WTC11 (cell line): ENCODE measurements around the gene MYOZ3. TPM values are rescaled to one million over a fixed set of nuclear protein-coding genes. Genes with fewer than 3 reads are reported as not detected.

ENCODE experiments used
- ATAC-seq: fragments of 200-7000 bp; cut with Tn5 transposase; 2 replicates; pipeline ENCODE4 v1.10.0; 2021; ENCODE audit warnings: mild to moderate bottlenecking, moderate library complexity
- CTCF ChIA-PET: fragments of 300-600 bp; sonication (Branson Sonifier 250); formaldehyde crosslinking; loops from one replicate; lab custom pipeline; 2021; ENCODE audit warnings: antibody characterized with exemption; lab: Charles Lee
- POLR2A ChIA-PET: fragments of 350-600 bp; sonication (Branson Sonifier 250); formaldehyde crosslinking; loops from one replicate; lab custom pipeline; 2021; ENCODE audit warnings: antibody characterized with exemption; lab: Charles Lee
- DNase-seq: peaks from one replicate; pipeline ENCODE4 v3.0.0; 2021; ENCODE audit warnings: low spot score
- H3K27ac Mint-ChIP-seq: 2 replicates; pipeline ENCODE4 v1.8.0; 2021; ENCODE audit warnings: mixed read lengths
- H3K27me3 Mint-ChIP-seq: 2 replicates; pipeline ENCODE4 v1.8.0; 2021; ENCODE audit warnings: low read depth, mild to moderate bottlenecking, moderate library complexity, mixed read lengths
- H3K36me3 Mint-ChIP-seq: 2 replicates; pipeline ENCODE4 v1.8.0; 2021; ENCODE audit warnings: mixed read lengths
- H3K4me1 Mint-ChIP-seq: 2 replicates; pipeline ENCODE4 v1.8.0; 2022; ENCODE audit warnings: mixed read lengths
- H3K4me3 Mint-ChIP-seq: 2 replicates; pipeline ENCODE4 v1.8.0; 2021; ENCODE audit warnings: mild to moderate bottlenecking, moderate library complexity, mixed read lengths
- H3K9me3 Mint-ChIP-seq: 2 replicates; pipeline ENCODE4 v1.8.0; 2021; ENCODE audit warnings: mixed read lengths
- CBFB ChIP-seq: sonication (generic); formaldehyde crosslinking; IDR thresholded peaks from 2 replicates; pipeline ENCODE4 v1.8.1; 2022; ENCODE audit warnings: mild to moderate bottlenecking, low read depth, missing genetic modification reagents
- CREB1 ChIP-seq: sonication (generic); formaldehyde crosslinking; IDR thresholded peaks from 2 replicates; pipeline ENCODE4 v1.8.0; 2023; ENCODE audit warnings: mild to moderate bottlenecking, missing genetic modification reagents
- CREM ChIP-seq: sonication (generic); formaldehyde crosslinking; IDR thresholded peaks from 2 replicates; pipeline ENCODE4 v1.8.1; 2022; ENCODE audit warnings: mild to moderate bottlenecking, missing genetic modification reagents, moderate library complexity
- FOXJ3 ChIP-seq: sonication (generic); formaldehyde crosslinking; IDR thresholded peaks from 2 replicates; pipeline ENCODE4 v1.9.0; 2021; ENCODE audit warnings: missing genetic modification reagents, mild to moderate bottlenecking, borderline replicate concordance
- FOXK1 ChIP-seq: sonication (generic); formaldehyde crosslinking; IDR thresholded peaks from 2 replicates; pipeline ENCODE4 v1.8.0; 2022; ENCODE audit warnings: mild to moderate bottlenecking, moderate library complexity, missing genetic modification reagents
- GABPB1 ChIP-seq: sonication (generic); formaldehyde crosslinking; IDR thresholded peaks from 2 replicates; pipeline ENCODE4 v1.8.1; 2023; ENCODE audit warnings: mild to moderate bottlenecking, missing genetic modification reagents
- GRHL2 ChIP-seq: fragments of 250-450 bp; sonication (Bioruptor Pico); IDR thresholded peaks from 2 replicates; pipeline ENCODE4 v1.8.0; 2022; ENCODE audit warnings: mild to moderate bottlenecking, moderate library complexity; ENCODE audit not compliant: insufficient replicate concordance, severe bottlenecking
- JUN ChIP-seq: sonication (generic); formaldehyde crosslinking; IDR thresholded peaks from 2 replicates; pipeline ENCODE4 v1.8.0; 2023; ENCODE audit warnings: mild to moderate bottlenecking, missing genetic modification reagents
- KAT7 ChIP-seq: sonication (generic); formaldehyde crosslinking; IDR thresholded peaks from 2 replicates; pipeline ENCODE4 v1.8.1; 2023; ENCODE audit warnings: missing genetic modification reagents, mild to moderate bottlenecking, borderline replicate concordance
- MYBL2 ChIP-seq: sonication (generic); formaldehyde crosslinking; IDR thresholded peaks from 2 replicates; pipeline ENCODE4 v1.8.1; 2023; ENCODE audit warnings: mild to moderate bottlenecking, moderate library complexity, missing genetic modification reagents
- NFE2L1 ChIP-seq: sonication (generic); formaldehyde crosslinking; IDR thresholded peaks from 2 replicates; pipeline ENCODE4 v1.8.1; 2023; ENCODE audit warnings: missing genetic modification reagents
- NR3C1 ChIP-seq: sonication (generic); formaldehyde crosslinking; conservative IDR thresholded peaks from 2 replicates; pipeline ENCODE4 v1.8.1; 2023; ENCODE audit warnings: low read depth, mild to moderate bottlenecking, missing genetic modification reagents
- OVOL2 ChIP-seq: fragments of 250-450 bp; sonication (Bioruptor Pico); IDR thresholded peaks from 2 replicates; pipeline ENCODE4 v1.9.0; 2021; ENCODE audit warnings: mild to moderate bottlenecking, borderline replicate concordance
- PRRX2 ChIP-seq: fragments of 250-450 bp; sonication (Bioruptor Pico); IDR thresholded peaks from 2 replicates; pipeline ENCODE4 v1.8.0; 2021; ENCODE audit warnings: mild to moderate bottlenecking
- RORB ChIP-seq: fragments of 250-450 bp; sonication (Bioruptor Pico); IDR thresholded peaks from 2 replicates; pipeline ENCODE4 v1.9.0; 2021; ENCODE audit warnings: mild to moderate bottlenecking
- SOX15 ChIP-seq: fragments of 250-450 bp; sonication (Bioruptor Pico); IDR thresholded peaks from 2 replicates; pipeline ENCODE4 v1.9.0; 2021; ENCODE audit warnings: mild to moderate bottlenecking
- TCF7 ChIP-seq: sonication (generic); formaldehyde crosslinking; IDR thresholded peaks from 2 replicates; pipeline ENCODE4 v1.8.0; 2022; ENCODE audit warnings: mild to moderate bottlenecking, low read depth, missing genetic modification reagents, moderate library complexity
- TP53 ChIP-seq: sonication (generic); formaldehyde crosslinking; IDR thresholded peaks from 2 replicates; pipeline ENCODE4 v1.8.1; 2023; ENCODE audit warnings: mild to moderate bottlenecking, missing genetic modification reagents
- ZNF121 ChIP-seq: sonication (generic); formaldehyde crosslinking; IDR thresholded peaks from 2 replicates; pipeline ENCODE4 v1.8.0; 2023; ENCODE audit warnings: missing genetic modification reagents
- ZNF396 ChIP-seq: fragments of 250-450 bp; sonication (Bioruptor Pico); IDR thresholded peaks from 2 replicates; pipeline ENCODE4 v1.8.0; 2021; ENCODE audit warnings: mild to moderate bottlenecking, moderate library complexity, borderline replicate concordance
- ZNF416 ChIP-seq: fragments of 250-450 bp; sonication (Bioruptor Pico); IDR thresholded peaks from 2 replicates; pipeline ENCODE4 v1.9.0; 2021; ENCODE audit warnings: mild to moderate bottlenecking, inconsistent platforms
- total RNA-seq: library from RNA; stranded (reverse); gene quantifications from 3 replicates; pipeline ENCODE4 v1.2.3, GENCODE V29; 2021
- TF ChIP-seq, protein P1 (sequence below): fragments of 250-450 bp; sonication (Bioruptor Pico); IDR thresholded peaks from 2 replicates; pipeline ENCODE4 v2.1.2; 2022; ENCODE audit warnings: mild to moderate bottlenecking, moderate library complexity
- TF ChIP-seq, protein P2 (sequence below): sonication (generic); formaldehyde crosslinking; IDR thresholded peaks from 2 replicates; pipeline ENCODE4 v1.8.1; 2023; ENCODE audit warnings: mild to moderate bottlenecking, moderate library complexity, missing genetic modification reagents
- TF ChIP-seq, protein P3 (sequence below): sonication (generic); formaldehyde crosslinking; conservative IDR thresholded peaks from 2 replicates; pipeline ENCODE4 v1.8.1; 2022; ENCODE audit warnings: mild to moderate bottlenecking, missing genetic modification reagents
- TF ChIP-seq, protein P4 (sequence below): sonication (generic); formaldehyde crosslinking; IDR thresholded peaks from 2 replicates; pipeline ENCODE4 v1.8.0; 2022; ENCODE audit warnings: mild to moderate bottlenecking, missing genetic modification reagents
- TF ChIP-seq, protein P5 (sequence below): fragments of 200-600 bp; IDR thresholded peaks from 2 replicates; pipeline ENCODE4 v1.8.0; 2022; ENCODE audit warnings: antibody characterized with exemption
- TF ChIP-seq, protein P6 (sequence below): sonication (generic); formaldehyde crosslinking; IDR thresholded peaks from 2 replicates; pipeline ENCODE4 v1.8.0; 2023; ENCODE audit warnings: missing genetic modification reagents
- TF ChIP-seq, protein P7 (sequence below): sonication (generic); formaldehyde crosslinking; IDR thresholded peaks from 2 replicates; pipeline ENCODE4 v1.8.0; 2022; ENCODE audit warnings: mild to moderate bottlenecking, missing genetic modification reagents

Gene MYOZ3
- total RNA-seq, 1 experiment from 2014 or later = 13.7 TPM

DNA sequence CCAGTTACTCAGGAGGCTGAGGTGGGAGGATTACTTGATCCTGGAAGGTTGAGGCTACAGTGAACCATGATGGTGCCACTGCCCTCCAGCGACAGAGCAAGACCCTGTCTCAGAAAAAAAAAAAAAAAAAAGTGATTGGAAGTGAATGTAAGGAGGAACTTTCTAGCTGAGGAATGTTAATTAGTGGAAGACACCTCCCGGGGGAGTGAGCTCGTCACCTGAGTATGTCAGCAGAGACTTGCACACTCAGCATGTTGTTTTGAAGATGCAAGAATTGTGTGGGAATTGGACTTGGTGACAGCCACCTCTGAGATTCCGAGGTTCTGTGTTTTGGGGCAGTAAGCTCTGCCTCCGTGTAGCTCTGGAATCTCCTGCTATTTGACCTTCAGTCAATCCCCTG, 17.0 kb upstream of the MYOZ3 start:
- peaks cover 35% of the 10 kb centered on the region for H3K4me1 Mint-ChIP-seq
- H3K4me3 Mint-ChIP-seq = no peak overlapping the region
- TF ChIP-seq KAT7 (CRISPR knock-in tag) (no peak), CBFB (no peak), GABPB1 (CRISPR knock-in tag) (no peak), PRRX2 (CRISPR knock-in tag) (no peak), FOXJ3 (CRISPR knock-in tag) (no peak), ZNF416 (CRISPR knock-in tag) (no peak), GRHL2 (CRISPR knock-in tag) (no peak), NR3C1 (no peak), CREB1 (CRISPR knock-in tag) (no peak), TCF7 (CRISPR knock-in tag) (no peak), FOXK1 (no peak), CREM (CRISPR knock-in tag) (no peak)
- TF ChIP-seq, protein P1, sequence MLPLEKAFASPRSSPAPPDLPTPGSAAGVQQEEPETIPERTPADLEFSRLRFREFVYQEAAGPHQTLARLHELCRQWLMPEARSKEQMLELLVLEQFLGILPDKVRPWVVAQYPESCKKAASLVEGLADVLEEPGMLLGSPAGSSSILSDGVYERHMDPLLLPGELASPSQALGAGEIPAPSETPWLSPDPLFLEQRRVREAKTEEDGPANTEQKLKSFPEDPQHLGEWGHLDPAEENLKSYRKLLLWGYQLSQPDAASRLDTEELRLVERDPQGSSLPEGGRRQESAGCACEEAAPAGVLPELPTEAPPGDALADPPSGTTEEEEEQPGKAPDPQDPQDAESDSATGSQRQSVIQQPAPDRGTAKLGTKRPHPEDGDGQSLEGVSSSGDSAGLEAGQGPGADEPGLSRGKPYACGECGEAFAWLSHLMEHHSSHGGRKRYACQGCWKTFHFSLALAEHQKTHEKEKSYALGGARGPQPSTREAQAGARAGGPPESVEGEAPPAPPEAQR (CRISPR knock-in tag) = no peak
- TF ChIP-seq, protein P2, sequence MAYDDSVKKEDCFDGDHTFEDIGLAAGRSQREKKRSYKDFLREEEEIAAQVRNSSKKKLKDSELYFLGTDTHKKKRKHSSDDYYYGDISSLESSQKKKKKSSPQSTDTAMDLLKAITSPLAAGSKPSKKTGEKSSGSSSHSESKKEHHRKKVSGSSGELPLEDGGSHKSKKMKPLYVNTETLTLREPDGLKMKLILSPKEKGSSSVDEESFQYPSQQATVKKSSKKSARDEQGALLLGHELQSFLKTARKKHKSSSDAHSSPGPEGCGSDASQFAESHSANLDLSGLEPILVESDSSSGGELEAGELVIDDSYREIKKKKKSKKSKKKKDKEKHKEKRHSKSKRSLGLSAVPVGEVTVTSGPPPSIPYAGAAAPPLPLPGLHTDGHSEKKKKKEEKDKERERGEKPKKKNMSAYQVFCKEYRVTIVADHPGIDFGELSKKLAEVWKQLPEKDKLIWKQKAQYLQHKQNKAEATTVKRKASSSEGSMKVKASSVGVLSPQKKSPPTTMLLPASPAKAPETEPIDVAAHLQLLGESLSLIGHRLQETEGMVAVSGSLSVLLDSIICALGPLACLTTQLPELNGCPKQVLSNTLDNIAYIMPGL (CRISPR knock-in tag) = no peak
- TF ChIP-seq, protein P3, sequence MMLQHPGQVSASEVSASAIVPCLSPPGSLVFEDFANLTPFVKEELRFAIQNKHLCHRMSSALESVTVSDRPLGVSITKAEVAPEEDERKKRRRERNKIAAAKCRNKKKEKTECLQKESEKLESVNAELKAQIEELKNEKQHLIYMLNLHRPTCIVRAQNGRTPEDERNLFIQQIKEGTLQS (CRISPR knock-in tag) = no peak
- 0 out of 2 replicates have a peak overlapping the region, but pooled peaks have one; percentile 91 for H3K27ac Mint-ChIP-seq
- POLR2A ChIA-PET = interaction anchor here (0.7 kb wide), 1 partner anchor 20 kb away, joined by 3 read pairs; no protein-coding TSS in a partner anchor
- no peaks in the 10 kb centered on the region for H3K9me3 Mint-ChIP-seq
- DNase-seq (no peak), ATAC-seq (no peak)
- CTCF ChIA-PET = interaction anchor here (0.7 to 2.8 kb wide), 10 partner anchors 9 to 997 kb away, joined by 3 to 18 read pairs (median 7); partner anchors contain the start of gene RBM22
- no peaks in the 10 kb centered on the region for H3K27me3 Mint-ChIP-seq
- H3K36me3 Mint-ChIP-seq = no peaks in the 10 kb centered on the region

DNA sequence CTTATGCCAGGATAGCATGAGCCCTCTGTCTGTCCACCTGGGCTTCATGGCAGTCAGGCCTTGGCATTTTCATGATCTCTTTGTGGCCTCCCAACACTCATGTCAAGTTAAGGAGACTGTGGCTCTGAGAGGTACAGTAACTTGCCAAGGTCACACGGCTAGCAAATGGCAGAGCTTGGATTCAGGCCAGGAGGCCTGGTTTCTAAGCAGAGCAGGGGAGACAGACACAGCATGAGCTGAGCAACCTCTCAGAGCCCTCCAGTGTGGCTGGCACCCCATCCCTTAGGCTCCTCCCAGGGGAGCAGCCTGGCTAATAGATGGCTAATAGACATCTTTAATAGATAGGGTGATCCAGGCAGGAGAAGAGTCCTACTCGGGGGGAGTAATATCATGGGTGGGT, 16.5 kb upstream of the MYOZ3 start:
- DNase-seq (no peak), ATAC-seq (no peak)
- no peaks in the 10 kb centered on the region for H3K27me3 Mint-ChIP-seq
- ChIA-PET POLR2A (interaction anchor here (0.7 kb wide), 1 partner anchor 20 kb away, joined by 3 read pairs; no protein-coding TSS in a partner anchor), CTCF (interaction anchor here (0.7 to 2.8 kb wide), 9 partner anchors 9 to 84 kb away, joined by 3 to 18 read pairs (median 7); partner anchors contain the start of gene RBM22)
- peaks cover 35% of the 10 kb centered on the region for H3K4me1 Mint-ChIP-seq
- peak overlapping the region; percentile 91 for H3K27ac Mint-ChIP-seq
- no peaks in the 10 kb centered on the region for H3K36me3 Mint-ChIP-seq
- no peaks in the 10 kb centered on the region for H3K9me3 Mint-ChIP-seq
- TF ChIP-seq OVOL2 (CRISPR knock-in tag) (no peak), CREB1 (CRISPR knock-in tag) (no peak), TP53 (CRISPR knock-in tag) (no peak), KAT7 (CRISPR knock-in tag) (no peak), RORB (CRISPR knock-in tag) (no peak), ZNF396 (no peak), ZNF121 (CRISPR knock-in tag) (no peak), CREM (CRISPR knock-in tag) (no peak), MYBL2 (CRISPR knock-in tag) (no peak), NFE2L1 (no peak), CBFB (no peak), SOX15 (CRISPR knock-in tag) (no peak), JUN (no peak), FOXJ3 (CRISPR knock-in tag) (no peak), NR3C1 (no peak), TCF7 (CRISPR knock-in tag) (no peak)
- TF ChIP-seq, protein P4, sequence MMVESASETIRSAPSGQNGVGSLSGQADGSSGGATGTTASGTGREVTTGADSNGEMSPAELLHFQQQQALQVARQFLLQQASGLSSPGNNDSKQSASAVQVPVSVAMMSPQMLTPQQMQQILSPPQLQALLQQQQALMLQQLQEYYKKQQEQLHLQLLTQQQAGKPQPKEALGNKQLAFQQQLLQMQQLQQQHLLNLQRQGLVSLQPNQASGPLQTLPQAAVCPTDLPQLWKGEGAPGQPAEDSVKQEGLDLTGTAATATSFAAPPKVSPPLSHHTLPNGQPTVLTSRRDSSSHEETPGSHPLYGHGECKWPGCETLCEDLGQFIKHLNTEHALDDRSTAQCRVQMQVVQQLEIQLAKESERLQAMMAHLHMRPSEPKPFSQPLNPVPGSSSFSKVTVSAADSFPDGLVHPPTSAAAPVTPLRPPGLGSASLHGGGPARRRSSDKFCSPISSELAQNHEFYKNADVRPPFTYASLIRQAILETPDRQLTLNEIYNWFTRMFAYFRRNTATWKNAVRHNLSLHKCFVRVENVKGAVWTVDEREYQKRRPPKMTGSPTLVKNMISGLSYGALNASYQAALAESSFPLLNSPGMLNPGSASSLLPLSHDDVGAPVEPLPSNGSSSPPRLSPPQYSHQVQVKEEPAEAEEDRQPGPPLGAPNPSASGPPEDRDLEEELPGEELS (CRISPR knock-in tag) = no peak
- TF ChIP-seq, protein P5, sequence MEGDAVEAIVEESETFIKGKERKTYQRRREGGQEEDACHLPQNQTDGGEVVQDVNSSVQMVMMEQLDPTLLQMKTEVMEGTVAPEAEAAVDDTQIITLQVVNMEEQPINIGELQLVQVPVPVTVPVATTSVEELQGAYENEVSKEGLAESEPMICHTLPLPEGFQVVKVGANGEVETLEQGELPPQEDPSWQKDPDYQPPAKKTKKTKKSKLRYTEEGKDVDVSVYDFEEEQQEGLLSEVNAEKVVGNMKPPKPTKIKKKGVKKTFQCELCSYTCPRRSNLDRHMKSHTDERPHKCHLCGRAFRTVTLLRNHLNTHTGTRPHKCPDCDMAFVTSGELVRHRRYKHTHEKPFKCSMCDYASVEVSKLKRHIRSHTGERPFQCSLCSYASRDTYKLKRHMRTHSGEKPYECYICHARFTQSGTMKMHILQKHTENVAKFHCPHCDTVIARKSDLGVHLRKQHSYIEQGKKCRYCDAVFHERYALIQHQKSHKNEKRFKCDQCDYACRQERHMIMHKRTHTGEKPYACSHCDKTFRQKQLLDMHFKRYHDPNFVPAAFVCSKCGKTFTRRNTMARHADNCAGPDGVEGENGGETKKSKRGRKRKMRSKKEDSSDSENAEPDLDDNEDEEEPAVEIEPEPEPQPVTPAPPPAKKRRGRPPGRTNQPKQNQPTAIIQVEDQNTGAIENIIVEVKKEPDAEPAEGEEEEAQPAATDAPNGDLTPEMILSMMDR = no peak
- TF ChIP-seq, protein P6, sequence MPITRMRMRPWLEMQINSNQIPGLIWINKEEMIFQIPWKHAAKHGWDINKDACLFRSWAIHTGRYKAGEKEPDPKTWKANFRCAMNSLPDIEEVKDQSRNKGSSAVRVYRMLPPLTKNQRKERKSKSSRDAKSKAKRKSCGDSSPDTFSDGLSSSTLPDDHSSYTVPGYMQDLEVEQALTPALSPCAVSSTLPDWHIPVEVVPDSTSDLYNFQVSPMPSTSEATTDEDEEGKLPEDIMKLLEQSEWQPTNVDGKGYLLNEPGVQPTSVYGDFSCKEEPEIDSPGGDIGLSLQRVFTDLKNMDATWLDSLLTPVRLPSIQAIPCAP (CRISPR knock-in tag) = no peak
- TF ChIP-seq, protein P7, sequence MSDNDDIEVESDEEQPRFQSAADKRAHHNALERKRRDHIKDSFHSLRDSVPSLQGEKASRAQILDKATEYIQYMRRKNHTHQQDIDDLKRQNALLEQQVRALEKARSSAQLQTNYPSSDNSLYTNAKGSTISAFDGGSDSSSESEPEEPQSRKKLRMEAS (CRISPR knock-in tag) = no peak
- H3K4me3 Mint-ChIP-seq = no peak overlapping the region
